Breast epithelium (tissue), 4 donors: ENCODE data around the gene XYLT1. TPM values are rescaled to one million over a fixed set of nuclear protein-coding genes. Genes with fewer than 3 reads are reported as not detected.
A peak's percentile ranks its signal among the peaks of the same experiment; 100 is the strongest.

Experiments used
- DNase-seq, 2 donors: peaks; one replicate each; pipeline ENCODE4 v3.0.0-alpha.2; 2019; ENCODE audit warnings: low spot score in 2 of 2
- H3K27ac ChIP-seq, 2 donors: fragments of 200-600 bp; sonication (generic) in 1 of 2; one replicate each; pipeline ENCODE4 v1.5.1; 2016 to 2019; ENCODE audit warnings: mild to moderate bottlenecking in 1 of 2
- H3K27me3 ChIP-seq, 2 donors: fragments of 200-600 bp; sonication (generic) in 1 of 2; one replicate each; pipeline versions ENCODE4 v1.5.1 to v1.6.0; 2017 to 2019; ENCODE audit warnings: control low read depth in 1 of 2, mild to moderate bottlenecking in 1 of 2
- H3K36me3 ChIP-seq: fragments of 200-600 bp; one replicate; pipeline ENCODE4 v1.5.1; 2019
- H3K4me1 ChIP-seq, 2 donors: fragments of 200-600 bp; sonication (generic); one replicate each; pipeline ENCODE4 v1.5.1; 2016 to 2019; ENCODE audit warnings: control low read depth in 1 of 2
- H3K4me3 ChIP-seq, 3 donors: fragments of 200-600 bp; sonication (generic); 1 replicate in 2 of 3; 2 replicates in 1 of 3; pipeline ENCODE4 v1.5.1; 2016 to 2019; ENCODE audit warnings: mild to moderate bottlenecking in 3 of 3, moderate library complexity in 2 of 3
- H3K9me3 ChIP-seq, 2 donors: fragments of 200-600 bp; sonication (generic) in 1 of 2; one replicate each; pipeline ENCODE4 v1.5.1; 2016 to 2019; ENCODE audit warnings: control low read depth in 1 of 2
- POLR2A ChIP-seq: fragments of 450-650 bp; IDR thresholded peaks from one replicate; pipeline ENCODE4 v1.6.1; 2016; ENCODE audit warnings: antibody characterized with exemption, mild to moderate bottlenecking, moderate library complexity
- POLR2AphosphoS5 ChIP-seq, 3 donors: sonication (generic); formaldehyde crosslinking; IDR thresholded peaks; one replicate each; pipeline ENCODE4 v1.6.1; 2017; ENCODE audit warnings: antibody characterized with exemption in 3 of 3
- intact Hi-C: fragments of 100-400 bp; cut with DNase I; formaldehyde crosslinking; loops from one replicate; pipeline ENCODE4 v1.15.1; 2023; ENCODE audit warnings: low total_unique reads
- total RNA-seq, 3 donors: library from RNA; depleted of rRNA; stranded (reverse); fragments of >200 nt; gene quantifications; one replicate each; pipeline ENCODE4 v1.1.0, GENCODE V29; 2016
- TF ChIP-seq, protein P1 (sequence below), 3 donors: fragments of 450-650 bp; IDR thresholded peaks; one replicate each; pipeline ENCODE4 v1.5.1; 2016 to 2017; ENCODE audit warnings: antibody characterized with exemption in 3 of 3, mild to moderate bottlenecking in 3 of 3, moderate library complexity in 3 of 3

Gene XYLT1
- total RNA-seq, 3 donors from 2014 or later, result 11.9 to 32.8 (median 13.8) TPM

DNA sequence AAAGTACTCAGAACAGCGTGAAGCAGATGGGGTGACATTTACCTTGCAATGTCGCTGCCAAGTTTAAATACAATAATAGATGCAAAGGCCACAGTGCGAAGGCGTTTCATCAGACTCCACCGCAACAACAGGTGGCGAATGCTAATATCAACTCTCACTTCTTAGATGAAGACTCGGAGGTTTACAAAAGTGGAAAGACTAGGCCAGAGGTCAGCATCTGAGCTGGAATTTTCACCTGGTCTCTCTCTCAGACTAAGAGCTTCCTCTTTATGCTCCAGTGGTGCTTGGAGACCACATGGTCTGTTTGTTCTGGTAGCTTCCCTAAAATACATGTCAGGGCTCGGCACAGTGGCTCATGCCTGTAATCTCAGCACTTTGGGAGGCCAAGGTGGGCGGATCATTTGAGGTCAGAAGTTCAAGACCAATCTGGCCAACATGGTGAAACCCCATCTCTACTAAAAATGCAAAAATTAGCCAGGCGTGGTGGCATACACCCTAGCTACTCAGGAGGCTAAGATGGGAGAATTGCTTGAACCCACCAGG, 169.1 kb downstream of the XYLT1 start:
- TF ChIP-seq POLR2AphosphoS5 (IDR thresholded peaks at IDR 0.05) (no peak), POLR2A (no peak)
- TF ChIP-seq, protein P1, sequence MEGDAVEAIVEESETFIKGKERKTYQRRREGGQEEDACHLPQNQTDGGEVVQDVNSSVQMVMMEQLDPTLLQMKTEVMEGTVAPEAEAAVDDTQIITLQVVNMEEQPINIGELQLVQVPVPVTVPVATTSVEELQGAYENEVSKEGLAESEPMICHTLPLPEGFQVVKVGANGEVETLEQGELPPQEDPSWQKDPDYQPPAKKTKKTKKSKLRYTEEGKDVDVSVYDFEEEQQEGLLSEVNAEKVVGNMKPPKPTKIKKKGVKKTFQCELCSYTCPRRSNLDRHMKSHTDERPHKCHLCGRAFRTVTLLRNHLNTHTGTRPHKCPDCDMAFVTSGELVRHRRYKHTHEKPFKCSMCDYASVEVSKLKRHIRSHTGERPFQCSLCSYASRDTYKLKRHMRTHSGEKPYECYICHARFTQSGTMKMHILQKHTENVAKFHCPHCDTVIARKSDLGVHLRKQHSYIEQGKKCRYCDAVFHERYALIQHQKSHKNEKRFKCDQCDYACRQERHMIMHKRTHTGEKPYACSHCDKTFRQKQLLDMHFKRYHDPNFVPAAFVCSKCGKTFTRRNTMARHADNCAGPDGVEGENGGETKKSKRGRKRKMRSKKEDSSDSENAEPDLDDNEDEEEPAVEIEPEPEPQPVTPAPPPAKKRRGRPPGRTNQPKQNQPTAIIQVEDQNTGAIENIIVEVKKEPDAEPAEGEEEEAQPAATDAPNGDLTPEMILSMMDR (IDR thresholded peaks at IDR 0.05), result no peak
- DNase-seq, result no peak
- peaks cover 0 to 9% of the 10 kb centered on the region in 2 donors for H3K4me1 ChIP-seq
- no peak overlapping the region for H3K4me3 ChIP-seq
- H3K9me3 ChIP-seq, result no peaks in the 10 kb centered on the region
- no peaks in the 10 kb centered on the region for H3K27me3 ChIP-seq
- intact Hi-C loops, result no loop called here
- H3K27ac ChIP-seq, result no peak overlapping the region
- H3K36me3 ChIP-seq, result no peaks in the 10 kb centered on the region

DNA sequence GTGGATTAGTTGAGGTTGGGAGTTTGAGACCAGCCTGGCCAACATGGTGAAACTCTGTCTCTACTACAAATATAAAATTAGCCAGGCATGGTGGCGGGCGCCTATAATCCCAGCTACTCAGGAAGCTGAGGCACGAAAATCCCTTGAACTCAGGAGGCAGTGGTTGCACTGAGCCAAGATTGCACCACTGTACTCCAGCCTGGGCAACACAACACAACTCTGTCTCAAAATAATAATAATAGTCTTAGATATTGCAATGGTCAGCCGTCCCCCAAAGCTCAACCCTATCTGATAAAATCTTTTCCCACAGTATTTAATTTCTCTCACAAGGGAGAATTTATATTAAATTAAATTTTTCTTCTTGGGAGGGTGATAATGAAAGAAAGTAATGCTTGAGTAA, 169.6 kb downstream of the XYLT1 start:
- no peaks in the 10 kb centered on the region for H3K36me3 ChIP-seq
- H3K9me3 ChIP-seq, result no peaks in the 10 kb centered on the region
- H3K4me3 ChIP-seq, result no peak overlapping the region
- no peaks in the 10 kb centered on the region for H3K27me3 ChIP-seq
- intact Hi-C loops, result no loop called here
- TF ChIP-seq POLR2AphosphoS5 (IDR thresholded peaks at IDR 0.05) (no peak), POLR2A (no peak)
- TF ChIP-seq, protein P1 (IDR thresholded peaks at IDR 0.05), result no peak
- H3K4me1 ChIP-seq, result peaks cover 0 to 14% of the 10 kb centered on the region in 2 donors
- no peak for DNase-seq
- H3K27ac ChIP-seq, result no peak overlapping the region

DNA sequence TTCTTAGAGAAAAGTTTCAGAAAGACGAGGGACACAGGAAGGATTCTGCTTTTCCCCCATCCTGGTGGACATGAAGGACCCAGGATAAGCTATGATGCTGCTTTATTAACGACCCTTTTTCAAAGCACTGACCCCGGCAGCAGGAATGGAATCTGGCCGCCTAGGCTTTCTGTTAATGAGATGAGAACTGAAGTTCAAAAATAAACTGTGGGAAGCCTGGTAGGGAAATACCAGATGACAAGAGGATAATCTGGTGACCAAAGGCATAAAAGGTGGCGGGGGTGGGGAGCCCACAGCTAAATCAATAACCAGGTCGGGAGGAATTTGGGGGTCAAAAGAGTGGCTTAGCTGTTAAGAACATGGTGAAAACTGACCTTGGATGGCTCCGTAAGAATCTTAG, 171.0 kb downstream of the XYLT1 start:
- Histone ChIP-seq H3K27ac (no peak overlapping the region), H3K4me1 (peaks cover 0 to 15% of the 10 kb centered on the region in 2 donors), H3K9me3 (no peaks in the 10 kb centered on the region), H3K36me3 (no peaks in the 10 kb centered on the region), H3K4me3 (no peak overlapping the region), H3K27me3 (no peaks in the 10 kb centered on the region)
- TF ChIP-seq POLR2AphosphoS5 (IDR thresholded peaks at IDR 0.05), result no peak
- no peak for TF ChIP-seq POLR2A
- TF ChIP-seq, protein P1 (IDR thresholded peaks at IDR 0.05), result no peak
- intact Hi-C loops, result no loop called here
- DNase-seq, result no peak

DNA sequence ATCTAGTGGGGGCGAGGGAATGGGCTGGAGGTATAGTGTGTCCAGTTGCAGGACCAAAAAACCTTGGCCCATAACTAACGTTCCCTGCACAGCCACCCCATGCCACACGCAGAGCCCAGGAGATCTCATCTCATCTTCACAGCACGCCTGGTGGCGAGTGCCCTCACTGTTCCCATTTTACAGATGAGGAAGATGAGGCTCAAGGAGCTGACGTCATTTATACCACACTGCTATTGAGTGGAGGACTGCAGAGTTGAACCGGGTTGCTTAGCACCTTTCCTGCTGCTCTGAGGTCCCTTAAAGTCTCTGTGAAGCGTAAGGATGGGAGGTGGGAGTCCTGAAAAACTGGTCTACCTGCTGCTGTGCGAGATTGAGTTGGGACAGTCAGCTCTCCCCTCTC, 172.5 kb downstream of the XYLT1 start:
- no peak for DNase-seq
- no peaks in the 10 kb centered on the region for H3K27me3 ChIP-seq
- H3K9me3 ChIP-seq, result no peaks in the 10 kb centered on the region
- TF ChIP-seq, protein P1 (IDR thresholded peaks at IDR 0.05), result no peak
- TF ChIP-seq POLR2AphosphoS5 (IDR thresholded peaks at IDR 0.05) (no peak), POLR2A (no peak)
- H3K27ac ChIP-seq, result no peak overlapping the region
- no peaks in the 10 kb centered on the region for H3K36me3 ChIP-seq
- H3K4me3 ChIP-seq, result no peak overlapping the region
- intact Hi-C loops, result no loop called here
- H3K4me1 ChIP-seq, result peaks cover 0 to 8% of the 10 kb centered on the region in 2 donors

DNA sequence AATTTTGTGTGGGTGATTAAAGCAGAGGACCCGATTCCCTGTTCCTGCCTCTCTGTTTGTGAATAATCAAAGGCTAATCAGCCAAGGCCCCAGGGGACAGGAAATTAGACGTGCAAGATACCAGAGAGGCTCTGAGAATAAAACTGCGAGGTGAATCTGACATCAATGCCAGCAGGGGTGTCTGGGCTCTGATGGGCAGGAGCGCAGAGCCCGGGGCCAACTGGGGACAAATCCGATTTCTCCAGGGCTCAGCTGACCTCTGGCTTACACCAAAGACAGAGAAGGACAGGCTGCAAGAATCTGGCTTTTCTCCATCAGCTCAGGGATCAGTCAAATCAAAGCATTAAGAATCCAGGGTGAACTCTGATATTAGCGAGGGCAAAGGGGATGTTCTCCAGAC, 174.3 kb downstream of the XYLT1 start:
- Histone ChIP-seq H3K27me3 (no peaks in the 10 kb centered on the region), H3K27ac (peak overlapping the region; percentile 79 to 87), H3K36me3 (no peaks in the 10 kb centered on the region), H3K4me3 (no peak overlapping the region), H3K9me3 (no peaks in the 10 kb centered on the region), H3K4me1 (peaks cover 0 to 8% of the 10 kb centered on the region in 2 donors)
- peak in 1 of 2 donors; percentile 42 for DNase-seq
- intact Hi-C loops, result no loop called here
- TF ChIP-seq POLR2A, result no peak
- TF ChIP-seq, protein P1 (IDR thresholded peaks at IDR 0.05), result no peak
- TF ChIP-seq POLR2AphosphoS5 (IDR thresholded peaks at IDR 0.05), result no peak
